Central memory CD8-positive, alpha-beta T cell (primary cell): ENCODE results near the gene NEK6.
A peak's percentile ranks its signal among the peaks of the same experiment; 100 is the strongest.

ENCODE experiments used
- ATAC-seq: fragments of 150-1000 bp; cut with Tn5 transposase; replicated peaks from 2 replicates; pipeline ENCODE4 v1.10.0; 2022; ENCODE audit warnings: mild to moderate bottlenecking, moderate FRiP score, moderate number of reproducible peaks; ENCODE audit not compliant: poor library complexity, severe bottlenecking; ENCODE audit errors: extremely low read depth
- DNase-seq, 2 donors: peaks; one replicate each; pipeline ENCODE4 v3.0.0; 2021; ENCODE audit warnings: low spot score in 2 of 2
- H3K27ac Mint-ChIP-seq: one replicate; pipeline ENCODE4 v1.8.0; 2022; ENCODE audit warnings: low read depth, mild to moderate bottlenecking, moderate library complexity, mixed read lengths
- H3K27me3 Mint-ChIP-seq: one replicate; pipeline ENCODE4 v1.8.0; 2022; ENCODE audit warnings: mixed read lengths
- H3K36me3 Mint-ChIP-seq: one replicate; pipeline ENCODE4 v1.8.0; 2022; ENCODE audit warnings: mild to moderate bottlenecking, moderate library complexity, mixed read lengths; ENCODE audit not compliant: insufficient read depth
- H3K4me1 Mint-ChIP-seq: one replicate; pipeline ENCODE4 v1.8.0; 2022; ENCODE audit warnings: mixed read lengths
- H3K4me3 Mint-ChIP-seq: one replicate; pipeline ENCODE4 v1.8.0; 2022; ENCODE audit warnings: mild to moderate bottlenecking, moderate library complexity, mixed read lengths
- H3K9me3 Mint-ChIP-seq: one replicate; pipeline ENCODE4 v1.8.0; 2022; ENCODE audit warnings: mixed read lengths

NEK6 gene

GRCh38 chr9:124257070-124257843 lies 492 bp upstream of the NEK6 start:
- no peak for ATAC-seq
- Mint-ChIP-seq H3K4me3 (peak overlapping the region; percentile 96), H3K27me3 (no peaks in the 10 kb centered on the region), H3K36me3 (peaks cover 3% of the 10 kb centered on the region), H3K27ac (peak overlapping the region; percentile 96), H3K4me1 (peaks cover 58% of the 10 kb centered on the region), H3K9me3 (no peaks in the 10 kb centered on the region)
- DNase-seq = no peak

GRCh38 chr9:124258607-124259157 lies 933 bp downstream of the NEK6 start:
- peaks cover 3% of the 10 kb centered on the region for H3K36me3 Mint-ChIP-seq
- H3K27me3 Mint-ChIP-seq = no peaks in the 10 kb centered on the region
- H3K4me3 Mint-ChIP-seq = peak overlapping the region; percentile 92
- ATAC-seq = peak; percentile 16
- H3K9me3 Mint-ChIP-seq = no peaks in the 10 kb centered on the region
- peak overlapping the region; percentile 70 for H3K27ac Mint-ChIP-seq
- no peak for DNase-seq
- H3K4me1 Mint-ChIP-seq = peaks cover 63% of the 10 kb centered on the region

- Mint-ChIP-seq H3K4me3 (peak overlapping the region; percentile 92), H3K27me3 (no peaks in the 10 kb centered on the region), H3K36me3 (peaks cover 5% of the 10 kb centered on the region), H3K27ac (peak overlapping the region; percentile 70), H3K9me3 (no peaks in the 10 kb centered on the region), H3K4me1 (peaks cover 58% of the 10 kb centered on the region)
- ATAC-seq (no peak), DNase-seq (no peak)
Observed at GRCh38 chr9:124259158-124259808, 1.5 kb downstream of the NEK6 start.

GRCh38 chr9:124260769-124261603 lies 3.2 kb downstream of the NEK6 start:
- no peak for ATAC-seq
- H3K27me3 Mint-ChIP-seq = no peaks in the 10 kb centered on the region

GRCh38 chr9:124261736-124262648 lies 4.2 kb downstream of the NEK6 start:
- H3K36me3 Mint-ChIP-seq = peaks cover 5% of the 10 kb centered on the region
- H3K27ac Mint-ChIP-seq = no peak overlapping the region

More at GRCh38 chr9:124260769-124261603, 3.2 kb downstream of the NEK6 start:
- H3K4me1 Mint-ChIP-seq = peaks cover 60% of the 10 kb centered on the region
- H3K4me3 Mint-ChIP-seq = peak overlapping the region; percentile 48
- no peaks in the 10 kb centered on the region for H3K9me3 Mint-ChIP-seq
- H3K36me3 Mint-ChIP-seq = peaks cover 5% of the 10 kb centered on the region
- DNase-seq = no peak
- H3K27ac Mint-ChIP-seq = no peak overlapping the region

GRCh38 chr9:124262649-124262972 lies 4.9 kb downstream of the NEK6 start:
- Mint-ChIP-seq H3K9me3 (no peaks in the 10 kb centered on the region), H3K4me3 (no peak overlapping the region), H3K27ac (no peak overlapping the region), H3K4me1 (peaks cover 65% of the 10 kb centered on the region), H3K36me3 (peaks cover 2% of the 10 kb centered on the region), H3K27me3 (no peaks in the 10 kb centered on the region)
- ATAC-seq = no peak
- DNase-seq = no peak

More at GRCh38 chr9:124261736-124262648, 4.2 kb downstream of the NEK6 start:
- ATAC-seq (no peak), DNase-seq (no peak)
- Mint-ChIP-seq H3K4me1 (peaks cover 68% of the 10 kb centered on the region), H3K27me3 (no peaks in the 10 kb centered on the region), H3K9me3 (no peaks in the 10 kb centered on the region), H3K4me3 (peak overlapping the region; percentile 1)

- Mint-ChIP-seq H3K27me3 (no peaks in the 10 kb centered on the region), H3K36me3 (peaks cover 2% of the 10 kb centered on the region), H3K9me3 (no peaks in the 10 kb centered on the region), H3K4me1 (peaks cover 62% of the 10 kb centered on the region), H3K27ac (no peak overlapping the region), H3K4me3 (no peak overlapping the region)
- no peak for ATAC-seq
- no peak for DNase-seq
Observed at GRCh38 chr9:124263213-124263612, 5.5 kb downstream of the NEK6 start.

GRCh38 chr9:124263800-124264426 lies 6.2 kb downstream of the NEK6 start:
- no peak for DNase-seq
- Mint-ChIP-seq H3K36me3 (peaks cover 2% of the 10 kb centered on the region), H3K27me3 (no peaks in the 10 kb centered on the region), H3K4me1 (peaks cover 55% of the 10 kb centered on the region), H3K27ac (no peak overlapping the region), H3K4me3 (no peak overlapping the region), H3K9me3 (no peaks in the 10 kb centered on the region)
- no peak for ATAC-seq

- ATAC-seq (no peak), DNase-seq (no peak)
- no peaks in the 10 kb centered on the region for H3K9me3 Mint-ChIP-seq
- no peak overlapping the region for H3K27ac Mint-ChIP-seq
- H3K27me3 Mint-ChIP-seq = no peaks in the 10 kb centered on the region
- no peak overlapping the region for H3K4me3 Mint-ChIP-seq
- peaks cover 2% of the 10 kb centered on the region for H3K36me3 Mint-ChIP-seq
- peaks cover 49% of the 10 kb centered on the region for H3K4me1 Mint-ChIP-seq
Observed at GRCh38 chr9:124264823-124265233, 7.1 kb downstream of the NEK6 start.

GRCh38 chr9:124265551-124265950 lies 7.8 kb downstream of the NEK6 start:
- Mint-ChIP-seq H3K27me3 (no peaks in the 10 kb centered on the region), H3K36me3 (peaks cover 2% of the 10 kb centered on the region), H3K27ac (peak overlapping the region; percentile 22), H3K9me3 (no peaks in the 10 kb centered on the region), H3K4me3 (no peak overlapping the region), H3K4me1 (peaks cover 46% of the 10 kb centered on the region)
- ATAC-seq (no peak), DNase-seq (no peak)

- Mint-ChIP-seq H3K9me3 (no peaks in the 10 kb centered on the region), H3K4me3 (no peak overlapping the region), H3K36me3 (peaks cover 2% of the 10 kb centered on the region), H3K27me3 (no peaks in the 10 kb centered on the region), H3K27ac (peak overlapping the region; percentile 22), H3K4me1 (peaks cover 39% of the 10 kb centered on the region)
- ATAC-seq (no peak), DNase-seq (no peak)
Observed at GRCh38 chr9:124266139-124266825, 8.5 kb downstream of the NEK6 start.
